Ovary (tissue), 9 donors: ENCODE measurements around the gene ZNF41. TPM values are rescaled to one million over a fixed set of nuclear protein-coding genes. Genes with fewer than 3 reads are reported as not detected.

Experiments
- DNase-seq, 5 donors: peaks; one replicate each; pipeline ENCODE4 v3.0.0-alpha.2; 2019 to 2020
- H3K27ac ChIP-seq, 2 donors: fragments of 200-600 bp; one replicate each; pipeline versions ENCODE4 v1.5.1 to v1.8.0; 2019 to 2022
- H3K27me3 ChIP-seq: fragments of 200-600 bp; one replicate; pipeline ENCODE4 v1.8.0; 2022
- H3K36me3 ChIP-seq: fragments of 200-600 bp; sonication (generic); one replicate; pipeline ENCODE4 v1.5.1; 2019
- H3K4me1 ChIP-seq: one replicate; pipeline ENCODE4 v1.8.1; 2013; ENCODE audit warnings: mild to moderate bottlenecking, moderate library complexity; ENCODE audit not compliant: insufficient read depth
- H3K4me3 ChIP-seq: fragments of 200-600 bp; sonication (generic); one replicate; pipeline ENCODE4 v1.5.1; 2017
- H3K9me3 ChIP-seq, 2 donors: fragments of 200-600 bp in 1 of 2; sonication (generic) in 1 of 2; one replicate each; pipeline versions ENCODE4 v1.5.1 to v1.8.1; 2013 to 2019; ENCODE audit warnings: mild to moderate bottlenecking in 1 of 2, moderate library complexity in 1 of 2
- EP300 ChIP-seq: sonication (generic); formaldehyde crosslinking; IDR thresholded peaks from one replicate; pipeline ENCODE4 v1.6.1; 2017; ENCODE audit warnings: antibody characterized with exemption
- POLR2A ChIP-seq: fragments of 450-650 bp; IDR thresholded peaks from one replicate; pipeline ENCODE4 v1.6.1; 2017; ENCODE audit warnings: antibody characterized with exemption, mild to moderate bottlenecking, moderate library complexity
- WGBS, 3 donors: extraction: QIAGEN DNeasy Blood & Tissue Kit in 1 of 3; methylation state at CpG; one replicate each; pipeline versions ENCODE4 v1.1.5 to v1.1.7; 2013 to 2017; 5-methylcytosine and 5-hydroxymethylcytosine counted together
- intact Hi-C, 4 donors: fragments of 100-400 bp; cut with DNase I; formaldehyde crosslinking; loops; one replicate each; pipeline versions ENCODE4 v1.11.0 to v1.15.1; 2022 to 2023
- polyA plus RNA-seq, 2 donors: library from polyadenylated mRNA; stranded (reverse); fragments of 200-250 nt in 1 of 2; fragments of 350-450 nt in 1 of 2; fragmentation: Illumina TruSeq in 1 of 2; extraction: RNeasy Lipid Tissue Mini Kit (QIAGEN cat#74804) in 1 of 2; gene quantifications; one replicate each; pipeline ENCODE4 v1.2.3, GENCODE V29; 2013 to 2014
- total RNA-seq, 7 donors: library from RNA; depleted of rRNA in 2 of 7; stranded (reverse); fragments of >200 nt in 2 of 7; fragmentation: NEBNext Ultra II Directional in 3 of 7; extraction: Animal tissue kit (Norgen Biotek cat#: 25700) in 3 of 7; gene quantifications; one replicate each; pipeline versions ENCODE4 v1.1.0 to v1.2.4, GENCODE V29; 2016 to 2023
- TF ChIP-seq, protein P1 (sequence below), 3 donors: fragments of 450-650 bp in 2 of 3; fragments of 200-600 bp in 1 of 3; IDR thresholded peaks; one replicate each; pipeline versions ENCODE4 v1.5.1 to v1.8.0; 2016 to 2022; ENCODE audit warnings: antibody characterized with exemption in 3 of 3, mild to moderate bottlenecking in 1 of 3
- donor health status: DM: no; HTN: no; CAD: no; lungs with moderate emphysema.
- donor health status: DM: no; HTN: no; CAD: no.
- donor health status: Bipolar disorder and iron deficiency.
- donor health status: DM: yes; HTN: yes; CAD: no.
- donor health status: DM: no; HTN: no; CAD: no.
- donor health status: DM: yes; HTN: yes; CAD: no.

Gene ZNF41
- total and polyA plus RNA-seq, 9 donors: 2.9 to 11.3 (median 7.8) TPM

DNA sequence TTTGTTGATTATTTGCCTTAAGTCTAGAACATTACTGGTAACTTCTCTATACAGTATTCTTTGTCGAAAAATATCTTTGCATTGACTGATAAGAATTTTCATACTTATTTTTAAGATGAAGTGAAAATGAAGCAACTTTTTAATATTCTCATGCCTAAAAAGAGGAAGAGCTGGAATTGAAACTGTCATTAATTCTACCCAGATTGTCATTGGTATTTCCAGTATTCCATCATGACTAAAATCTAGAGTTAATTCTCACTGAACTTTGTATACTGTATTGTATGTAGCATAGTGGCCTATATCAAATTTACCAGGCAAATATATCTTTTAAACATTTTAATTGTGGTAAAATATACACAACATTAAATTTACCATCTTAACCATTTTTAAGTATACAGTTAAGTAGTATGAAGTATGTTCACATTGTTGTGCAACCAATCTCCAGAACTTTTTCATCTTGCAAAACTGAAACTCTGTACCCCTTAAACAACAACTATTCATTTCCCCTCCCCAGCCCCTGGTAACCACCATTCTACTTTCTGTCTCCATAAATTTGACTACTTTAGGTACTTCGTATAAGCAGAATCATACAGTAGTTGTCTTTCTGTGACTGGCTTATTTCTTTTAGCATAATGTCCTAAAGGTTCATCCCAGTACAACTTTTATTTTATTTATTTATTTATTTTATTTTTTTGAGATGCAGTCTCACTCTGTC lies 24.3 kb upstream of the ZNF41 start:
- intact Hi-C loops: no loop called here
- H3K9me3 ChIP-seq: no peaks in the 10 kb centered on the region
- H3K27me3 ChIP-seq: no peaks in the 10 kb centered on the region
- DNase-seq: no peak
- H3K27ac ChIP-seq: no peak overlapping the region
- H3K4me3 ChIP-seq: no peak overlapping the region
- peaks cover under 1% of the 10 kb centered on the region for H3K4me1 ChIP-seq
- H3K36me3 ChIP-seq: no peaks in the 10 kb centered on the region
- WGBS, 3 donors: 59 to 81% (median 65%) methylated on average over 2 of the region's 2 CpGs
- TF ChIP-seq, protein P1, sequence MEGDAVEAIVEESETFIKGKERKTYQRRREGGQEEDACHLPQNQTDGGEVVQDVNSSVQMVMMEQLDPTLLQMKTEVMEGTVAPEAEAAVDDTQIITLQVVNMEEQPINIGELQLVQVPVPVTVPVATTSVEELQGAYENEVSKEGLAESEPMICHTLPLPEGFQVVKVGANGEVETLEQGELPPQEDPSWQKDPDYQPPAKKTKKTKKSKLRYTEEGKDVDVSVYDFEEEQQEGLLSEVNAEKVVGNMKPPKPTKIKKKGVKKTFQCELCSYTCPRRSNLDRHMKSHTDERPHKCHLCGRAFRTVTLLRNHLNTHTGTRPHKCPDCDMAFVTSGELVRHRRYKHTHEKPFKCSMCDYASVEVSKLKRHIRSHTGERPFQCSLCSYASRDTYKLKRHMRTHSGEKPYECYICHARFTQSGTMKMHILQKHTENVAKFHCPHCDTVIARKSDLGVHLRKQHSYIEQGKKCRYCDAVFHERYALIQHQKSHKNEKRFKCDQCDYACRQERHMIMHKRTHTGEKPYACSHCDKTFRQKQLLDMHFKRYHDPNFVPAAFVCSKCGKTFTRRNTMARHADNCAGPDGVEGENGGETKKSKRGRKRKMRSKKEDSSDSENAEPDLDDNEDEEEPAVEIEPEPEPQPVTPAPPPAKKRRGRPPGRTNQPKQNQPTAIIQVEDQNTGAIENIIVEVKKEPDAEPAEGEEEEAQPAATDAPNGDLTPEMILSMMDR (IDR thresholded peaks at IDR 0.05): no peak
- TF ChIP-seq EP300 (no peak), POLR2A (no peak)

DNA sequence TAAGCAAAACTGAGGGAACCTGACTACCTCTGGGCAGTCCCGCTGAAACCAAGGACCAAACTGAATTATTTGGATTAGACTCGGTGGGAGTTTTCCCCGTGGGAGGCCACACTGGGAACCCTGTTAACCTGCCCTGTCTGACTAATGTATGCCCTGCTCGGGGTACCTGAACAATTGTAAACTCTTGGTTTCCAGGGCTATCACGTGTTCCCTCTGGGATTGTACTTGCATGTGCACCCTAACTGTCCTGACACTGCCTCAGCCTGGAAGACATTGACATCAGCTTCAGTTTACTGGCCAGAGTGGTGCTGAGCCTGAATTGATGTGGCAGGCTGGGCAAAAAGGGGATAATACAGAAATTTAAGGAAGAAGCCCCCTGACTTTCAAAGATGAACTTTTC lies 20.1 kb upstream of the ZNF41 start:
- DNase-seq: no peak
- TF ChIP-seq, protein P1 (IDR thresholded peaks at IDR 0.05): no peak
- TF ChIP-seq POLR2A (no peak), EP300 (no peak)
- intact Hi-C loops: no loop called here
- H3K4me1 ChIP-seq: peaks cover 2% of the 10 kb centered on the region
- H3K4me3 ChIP-seq: no peak overlapping the region
- no peaks in the 10 kb centered on the region for H3K9me3 ChIP-seq
- no peaks in the 10 kb centered on the region for H3K36me3 ChIP-seq
- no peak overlapping the region for H3K27ac ChIP-seq
- 58 to 65% (median 63%) methylated on average over 5 of the region's 5 CpGs for WGBS, 3 donors
- H3K27me3 ChIP-seq: no peaks in the 10 kb centered on the region

DNA sequence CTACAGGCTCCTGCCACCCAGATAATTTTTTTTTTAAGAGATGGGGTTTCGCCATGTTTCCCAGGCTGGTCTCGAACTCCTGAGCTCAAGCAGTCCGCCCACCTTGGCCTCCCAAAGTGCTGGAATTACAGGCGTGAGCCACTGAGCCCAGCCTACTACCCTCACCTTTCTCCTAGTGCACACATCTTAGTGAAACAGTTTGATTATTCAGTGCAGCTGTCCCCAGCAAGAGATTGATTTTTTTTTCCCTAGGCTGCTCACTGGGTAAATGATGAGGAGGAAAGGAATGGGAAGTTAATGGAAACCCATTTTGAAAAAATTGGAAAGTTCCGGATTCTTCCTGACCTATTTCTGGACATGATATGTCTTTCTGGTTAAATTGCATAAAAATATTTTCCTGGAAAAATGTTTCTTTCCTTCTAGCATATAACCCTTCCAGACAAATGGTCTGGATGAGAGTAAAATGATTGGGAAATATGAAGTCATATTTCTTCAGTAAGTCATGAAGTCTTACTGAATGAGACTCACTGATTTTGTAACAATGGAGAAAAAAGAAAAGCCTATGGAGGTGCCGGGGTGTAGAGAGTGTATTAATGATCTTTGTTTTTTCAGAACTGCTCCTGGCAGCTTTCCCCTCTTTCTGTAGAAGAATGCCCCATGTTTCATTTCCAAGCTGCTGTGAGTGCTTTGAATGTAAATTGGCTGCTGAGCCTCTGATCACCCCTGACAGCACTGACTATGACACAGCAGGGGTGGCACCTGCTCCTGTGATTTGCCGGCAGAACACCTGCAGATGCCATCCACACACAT lies 19.5 kb upstream of the ZNF41 start:
- H3K9me3 ChIP-seq: no peaks in the 10 kb centered on the region
- H3K36me3 ChIP-seq: no peaks in the 10 kb centered on the region
- intact Hi-C loops: no loop called here
- no peak overlapping the region for H3K4me3 ChIP-seq
- H3K27me3 ChIP-seq: no peaks in the 10 kb centered on the region
- peaks cover 2% of the 10 kb centered on the region for H3K4me1 ChIP-seq
- DNase-seq: no peak
- 66 to 71% (median 70%) methylated on average over 7 of the region's 7 CpGs for WGBS, 3 donors
- H3K27ac ChIP-seq: no peak overlapping the region
- no peak for TF ChIP-seq POLR2A
- TF ChIP-seq, protein P1 (IDR thresholded peaks at IDR 0.05): no peak
- TF ChIP-seq EP300: no peak

DNA sequence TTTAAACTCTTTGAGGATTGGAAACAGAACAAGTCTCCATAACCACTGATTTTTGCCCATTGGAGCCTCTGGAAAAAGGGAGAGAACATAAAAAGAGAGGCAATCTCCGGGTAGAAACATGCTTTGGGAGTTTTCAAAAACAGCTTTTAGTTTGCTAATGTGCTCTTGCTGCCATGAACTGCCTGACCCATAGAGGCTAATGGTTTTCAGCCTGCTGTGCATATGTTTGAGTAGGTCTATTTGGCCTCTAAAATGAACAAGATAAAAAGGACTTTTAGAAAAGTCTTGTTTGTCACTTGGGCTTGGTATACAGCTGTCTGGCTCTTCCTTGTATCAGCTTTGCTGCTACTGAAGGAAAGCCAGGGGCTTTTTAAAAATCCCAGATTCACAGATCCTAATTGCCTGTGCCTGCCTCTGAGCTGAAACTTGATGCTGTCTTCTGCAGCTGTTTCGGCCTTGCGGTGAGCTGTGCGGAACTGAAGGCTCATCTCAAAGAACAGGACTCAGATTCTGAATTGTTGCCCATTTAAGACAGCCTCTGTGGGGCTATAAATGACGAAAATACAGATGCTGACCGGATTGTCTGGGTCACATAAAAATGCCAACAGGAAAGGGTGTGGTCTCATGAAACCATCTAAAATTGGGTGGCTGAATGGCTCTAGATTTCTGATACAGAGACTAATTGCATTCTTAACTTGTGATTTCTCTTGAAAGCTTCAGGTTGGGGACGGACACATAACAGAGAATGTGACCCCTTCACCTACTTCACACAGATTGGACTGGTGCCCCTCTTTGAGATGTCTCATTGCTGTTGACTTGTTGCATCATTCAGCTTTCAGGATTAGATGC lies 18.4 kb upstream of the ZNF41 start:
- H3K27ac ChIP-seq: no peak overlapping the region
- no peak for DNase-seq
- WGBS, 3 donors: 21 to 27% (median 26%) methylated on average over 7 of the region's 7 CpGs
- H3K4me1 ChIP-seq: peaks cover 2% of the 10 kb centered on the region
- H3K27me3 ChIP-seq: no peaks in the 10 kb centered on the region
- intact Hi-C loops: no loop called here
- no peaks in the 10 kb centered on the region for H3K9me3 ChIP-seq
- TF ChIP-seq POLR2A (no peak), EP300 (no peak)
- TF ChIP-seq, protein P1 (IDR thresholded peaks at IDR 0.05): no peak
- no peaks in the 10 kb centered on the region for H3K36me3 ChIP-seq
- no peak overlapping the region for H3K4me3 ChIP-seq
